Measurements from ENCODE around the gene PTGES.

GRCh38 chr9:129717991-129718390 lies 34.9 kb downstream of the PTGES start:
- no peak for TF ChIP-seq YY1 (IDR thresholded peaks at IDR 0.05; ENCODE audit: low read depth)
- no peak for TF ChIP-seq TAF1 (IDR thresholded peaks at IDR 0.05; ENCODE audit: low read depth)
- no peak for TF ChIP-seq REST (IDR thresholded peaks at IDR 0.05; ENCODE audit: low read depth)
- no peak for TF ChIP-seq RAD21 (IDR thresholded peaks at IDR 0.05; ENCODE audit: low read depth)
- no peak for TF ChIP-seq EGR1 (IDR thresholded peaks at IDR 0.05)
- TF ChIP-seq TCF12 (IDR thresholded peaks at IDR 0.05; ENCODE audit: low read depth), result no peak
- TF ChIP-seq, protein P1, sequence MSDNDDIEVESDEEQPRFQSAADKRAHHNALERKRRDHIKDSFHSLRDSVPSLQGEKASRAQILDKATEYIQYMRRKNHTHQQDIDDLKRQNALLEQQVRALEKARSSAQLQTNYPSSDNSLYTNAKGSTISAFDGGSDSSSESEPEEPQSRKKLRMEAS (IDR thresholded peaks at IDR 0.05), result no peak
- TF ChIP-seq EP300 (IDR thresholded peaks at IDR 0.05; ENCODE audit: borderline replicate concordance), result no peak
- no peak for TF ChIP-seq NFIC (IDR thresholded peaks at IDR 0.05)

All from Ishikawa (cell line).